ELR (cell line): ENCODE data around the gene GJD4.

Experiments used
- DNase-seq: peaks from one replicate; pipeline ENCODE4 v3.0.0-alpha.2; 2015; ENCODE audit warnings: low read depth

GJD4 gene

DNA sequence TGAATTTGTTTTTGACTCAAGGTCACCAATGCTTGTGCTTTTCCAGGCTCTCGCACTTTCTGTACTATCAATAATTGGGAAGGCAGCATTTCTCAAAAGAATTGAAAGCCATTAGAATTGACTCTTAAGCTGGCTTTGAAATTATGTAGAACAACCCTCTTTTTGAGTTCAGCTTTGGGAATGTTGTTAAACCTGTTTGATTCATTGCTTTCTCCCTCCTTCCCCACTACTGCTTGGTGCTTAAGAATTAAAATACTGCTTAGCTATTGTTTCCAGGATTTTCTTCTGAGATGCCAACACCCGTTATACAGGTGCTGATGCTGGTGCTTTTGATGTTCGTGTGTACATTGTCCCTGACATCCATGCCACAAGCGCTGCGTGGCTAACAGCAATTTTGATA lies 52.5 kb downstream of the GJD4 start:
- no peak for DNase-seq
